COLO668 (cell line): Measurements from ENCODE around the gene LRRC37A3.
"Not testable (repeated sequence)": the region's sequence is repeated elsewhere in the genome, so short reads cannot be mapped to it uniquely, and the experiment has no call there.

ENCODE experiments used
- DNase-seq: peaks from one replicate; lab custom pipeline; 2025; ENCODE audit not compliant: unreplicated experiment; lab: John Stamatoyannopoulos, UW

Gene LRRC37A3

GRCh38 chr17:64926430-64926829 is 7.2 kb upstream of the LRRC37A3 start:
- DNase-seq: not testable (repeated sequence)

- DNase-seq: not testable (repeated sequence)
Observed at GRCh38 chr17:64925244-64925643, 6.0 kb upstream of the LRRC37A3 start.

GRCh38 chr17:64923051-64923568 is 3.8 kb upstream of the LRRC37A3 start:
- not testable (repeated sequence) for DNase-seq

- no peak for DNase-seq
Observed at GRCh38 chr17:64920419-64921172, 1.3 kb upstream of the LRRC37A3 start.

GRCh38 chr17:64920026-64920418 is 744 bp upstream of the LRRC37A3 start:
- no peak for DNase-seq

GRCh38 chr17:64918842-64919288 is 413 bp downstream of the LRRC37A3 start:
- peak; percentile 57 for DNase-seq

- DNase-seq: not testable (repeated sequence)
Observed at GRCh38 chr17:64917540-64917939, 1.7 kb downstream of the LRRC37A3 start.

- DNase-seq: not testable (repeated sequence)
Observed at GRCh38 chr17:64915244-64915643, 4.0 kb downstream of the LRRC37A3 start.

- not testable (repeated sequence) for DNase-seq
Observed at GRCh38 chr17:64910191-64910514, 9.1 kb downstream of the LRRC37A3 start.

- not testable (repeated sequence) for DNase-seq
Observed at GRCh38 chr17:64909511-64910190, 9.6 kb downstream of the LRRC37A3 start.

- DNase-seq: not testable (repeated sequence)
Observed at GRCh38 chr17:64904069-64904468, 15.2 kb downstream of the LRRC37A3 start.

GRCh38 chr17:64897136-64897535 is 22.1 kb downstream of the LRRC37A3 start:
- DNase-seq: not testable (repeated sequence)

GRCh38 chr17:64874210-64874609 is 45.1 kb downstream of the LRRC37A3 start:
- DNase-seq: not testable (repeated sequence)

- DNase-seq: peak; percentile 45
Observed at GRCh38 chr17:64847504-64848466, 71.5 kb downstream of the LRRC37A3 start.

- not testable (repeated sequence) for DNase-seq
Observed at GRCh38 chr17:64846892-64847291, 72.4 kb downstream of the LRRC37A3 start.

GRCh38 chr17:64843918-64844317 is 75.4 kb downstream of the LRRC37A3 start:
- not testable (repeated sequence) for DNase-seq

- DNase-seq: not testable (repeated sequence)
Observed at GRCh38 chr17:64842900-64843299, 76.4 kb downstream of the LRRC37A3 start.

- not testable (repeated sequence) for DNase-seq
Observed at GRCh38 chr17:64840960-64841359, 78.3 kb downstream of the LRRC37A3 start.

- not testable (repeated sequence) for DNase-seq
Observed at GRCh38 chr17:64838513-64838912, 80.8 kb downstream of the LRRC37A3 start.

GRCh38 chr17:64837018-64837761 is 82.1 kb downstream of the LRRC37A3 start:
- DNase-seq: peak; percentile 76
